ENCODE results near the gene MALAT1. TPM values are rescaled to one million over a fixed set of nuclear protein-coding genes. Genes with fewer than 3 reads are reported as not detected.
A peak's percentile ranks its signal among the peaks of the same experiment; 100 is the strongest.

MALAT1 gene
- total and polyA plus RNA-seq, 10 of the 15 experiments (the other 5 are each of a cell fraction or from before 2014, with no cell fraction given) = 448 to 8,160 (median 2,019) TPM

DNA sequence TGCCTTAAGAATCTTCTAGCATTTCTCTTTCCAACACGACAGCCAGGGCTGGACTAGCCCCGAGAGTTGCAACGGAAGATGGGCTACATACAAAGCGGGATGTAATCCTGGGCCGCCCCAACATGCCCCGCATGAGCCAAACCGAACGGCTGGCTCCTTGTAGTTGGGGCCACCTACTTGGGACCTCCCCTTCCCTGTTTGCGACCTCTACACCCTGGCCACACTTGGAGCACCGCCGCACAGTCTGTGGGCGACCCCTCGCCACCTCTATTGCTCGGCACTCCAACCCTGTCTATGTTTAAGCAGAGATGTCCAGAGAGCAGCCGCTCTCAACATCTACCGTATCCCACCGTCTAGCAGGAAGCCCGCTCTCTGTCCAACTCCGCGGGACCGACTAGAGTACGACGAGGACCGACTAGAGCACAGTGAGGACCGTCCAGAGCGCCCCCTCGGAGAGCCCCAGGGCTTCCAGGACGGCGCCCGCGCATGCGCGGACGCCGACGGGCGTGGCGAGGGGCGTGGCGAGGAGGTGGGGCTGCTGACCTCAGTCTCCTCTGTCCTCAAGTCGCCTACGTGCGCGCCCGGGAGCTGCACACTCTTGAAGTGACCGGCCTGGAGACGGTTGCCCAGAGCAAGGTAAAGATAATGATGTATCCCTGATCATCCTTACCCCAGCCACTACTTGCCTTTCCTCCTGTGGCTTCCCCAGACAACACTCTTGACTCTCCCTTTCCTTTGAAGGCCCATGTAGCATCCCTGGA lies 44.0 kb upstream of the MALAT1 start (continued):
- TF ChIP-seq SREBF1 (IDR thresholded peaks at IDR 0.05; ENCODE audit: low read length) (no peak), GABPA (IDR thresholded peaks at IDR 0.05; ENCODE audit: low read depth) (no peak), RFX5 (IDR thresholded peaks at IDR 0.05; ENCODE audit: low read depth, low read length) (no peak), TCF12 (IDR thresholded peaks at IDR 0.05; ENCODE audit: low read depth, low read length) (no peak), MXI1 (IDR thresholded peaks at IDR 0.05; ENCODE audit: low read depth, low read length) (peak; percentile 61), JUND (IDR thresholded peaks at IDR 0.05; ENCODE audit: low read depth, low read length) (no peak), STAT1 (conservative IDR thresholded peaks at IDR 0.05) (no peak), SMAD1 (IDR thresholded peaks at IDR 0.05; ENCODE audit: low read depth, partially characterized antibody) (peak; percentile 88), NFYB (IDR thresholded peaks at IDR 0.05; ENCODE audit: insufficient read depth, low read depth, low read length) (no peak), NR2F1 (conservative IDR thresholded peaks at IDR 0.05) (0 out of 2 replicates have a peak, but pooled peaks have one; percentile 12), WRNIP1 (IDR thresholded peaks at IDR 0.05; ENCODE audit: borderline replicate concordance, low read depth, low read length) (no peak), EP300 (IDR thresholded peaks at IDR 0.05; ENCODE audit: borderline replicate concordance in 1 of 2, control insufficient read depth in 1 of 2, low read depth in 2 of 2, low read length in 2 of 2) (0 out of 4 replicates have a peak, but pooled peaks of 1 of the 2 experiments have one; percentile 23), IRF4 (IDR thresholded peaks at IDR 0.05; ENCODE audit: low read depth, low read length) (no peak), SIX5 (IDR thresholded peaks at IDR 0.05; ENCODE audit: low read depth, low read length, severe bottlenecking) (no peak), NRF1 (conservative IDR thresholded peaks at IDR 0.05; ENCODE audit: low read depth, low read length) (peak; percentile 70)
- TF ChIP-seq, protein P1, sequence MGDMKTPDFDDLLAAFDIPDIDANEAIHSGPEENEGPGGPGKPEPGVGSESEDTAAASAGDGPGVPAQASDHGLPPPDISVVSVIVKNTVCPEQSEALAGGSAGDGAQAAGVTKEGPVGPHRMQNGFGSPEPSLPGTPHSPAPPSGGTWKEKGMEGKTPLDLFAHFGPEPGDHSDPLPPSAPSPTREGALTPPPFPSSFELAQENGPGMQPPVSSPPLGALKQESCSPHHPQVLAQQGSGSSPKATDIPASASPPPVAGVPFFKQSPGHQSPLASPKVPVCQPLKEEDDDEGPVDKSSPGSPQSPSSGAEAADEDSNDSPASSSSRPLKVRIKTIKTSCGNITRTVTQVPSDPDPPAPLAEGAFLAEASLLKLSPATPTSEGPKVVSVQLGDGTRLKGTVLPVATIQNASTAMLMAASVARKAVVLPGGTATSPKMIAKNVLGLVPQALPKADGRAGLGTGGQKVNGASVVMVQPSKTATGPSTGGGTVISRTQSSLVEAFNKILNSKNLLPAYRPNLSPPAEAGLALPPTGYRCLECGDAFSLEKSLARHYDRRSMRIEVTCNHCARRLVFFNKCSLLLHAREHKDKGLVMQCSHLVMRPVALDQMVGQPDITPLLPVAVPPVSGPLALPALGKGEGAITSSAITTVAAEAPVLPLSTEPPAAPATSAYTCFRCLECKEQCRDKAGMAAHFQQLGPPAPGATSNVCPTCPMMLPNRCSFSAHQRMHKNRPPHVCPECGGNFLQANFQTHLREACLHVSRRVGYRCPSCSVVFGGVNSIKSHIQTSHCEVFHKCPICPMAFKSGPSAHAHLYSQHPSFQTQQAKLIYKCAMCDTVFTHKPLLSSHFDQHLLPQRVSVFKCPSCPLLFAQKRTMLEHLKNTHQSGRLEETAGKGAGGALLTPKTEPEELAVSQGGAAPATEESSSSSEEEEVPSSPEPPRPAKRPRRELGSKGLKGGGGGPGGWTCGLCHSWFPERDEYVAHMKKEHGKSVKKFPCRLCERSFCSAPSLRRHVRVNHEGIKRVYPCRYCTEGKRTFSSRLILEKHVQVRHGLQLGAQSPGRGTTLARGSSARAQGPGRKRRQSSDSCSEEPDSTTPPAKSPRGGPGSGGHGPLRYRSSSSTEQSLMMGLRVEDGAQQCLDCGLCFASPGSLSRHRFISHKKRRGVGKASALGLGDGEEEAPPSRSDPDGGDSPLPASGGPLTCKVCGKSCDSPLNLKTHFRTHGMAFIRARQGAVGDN (IDR thresholded peaks at IDR 0.05) = peak; percentile 83
- TF ChIP-seq, protein P2, sequence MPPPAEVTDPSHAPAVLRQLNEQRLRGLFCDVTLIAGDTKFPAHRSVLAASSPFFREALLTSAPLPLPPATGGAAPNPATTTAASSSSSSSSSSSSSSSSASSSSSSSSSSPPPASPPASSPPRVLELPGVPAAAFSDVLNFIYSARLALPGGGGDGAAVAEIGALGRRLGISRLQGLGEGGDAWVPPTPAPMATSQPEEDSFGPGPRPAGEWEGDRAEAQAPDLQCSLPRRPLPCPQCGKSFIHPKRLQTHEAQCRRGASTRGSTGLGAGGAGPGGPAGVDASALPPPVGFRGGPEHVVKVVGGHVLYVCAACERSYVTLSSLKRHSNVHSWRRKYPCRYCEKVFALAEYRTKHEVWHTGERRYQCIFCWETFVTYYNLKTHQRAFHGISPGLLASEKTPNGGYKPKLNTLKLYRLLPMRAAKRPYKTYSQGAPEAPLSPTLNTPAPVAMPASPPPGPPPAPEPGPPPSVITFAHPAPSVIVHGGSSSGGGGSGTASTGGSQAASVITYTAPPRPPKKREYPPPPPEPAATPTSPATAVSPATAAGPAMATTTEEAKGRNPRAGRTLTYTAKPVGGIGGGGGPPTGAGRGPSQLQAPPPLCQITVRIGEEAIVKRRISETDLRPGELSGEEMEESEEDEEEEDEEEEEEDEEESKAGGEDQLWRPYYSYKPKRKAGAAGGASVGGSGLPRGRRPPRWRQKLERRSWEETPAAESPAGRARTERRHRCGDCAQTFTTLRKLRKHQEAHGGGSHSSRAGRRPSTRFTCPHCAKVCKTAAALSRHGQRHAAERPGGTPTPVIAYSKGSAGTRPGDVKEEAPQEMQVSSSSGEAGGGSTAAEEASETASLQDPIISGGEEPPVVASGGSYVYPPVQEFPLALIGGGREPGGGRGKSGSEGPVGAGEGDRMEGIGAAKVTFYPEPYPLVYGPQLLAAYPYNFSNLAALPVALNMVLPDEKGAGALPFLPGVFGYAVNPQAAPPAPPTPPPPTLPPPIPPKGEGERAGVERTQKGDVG (CRISPR knock-in tag; IDR thresholded peaks at IDR 0.05) = no peak
- TF ChIP-seq, protein P3, sequence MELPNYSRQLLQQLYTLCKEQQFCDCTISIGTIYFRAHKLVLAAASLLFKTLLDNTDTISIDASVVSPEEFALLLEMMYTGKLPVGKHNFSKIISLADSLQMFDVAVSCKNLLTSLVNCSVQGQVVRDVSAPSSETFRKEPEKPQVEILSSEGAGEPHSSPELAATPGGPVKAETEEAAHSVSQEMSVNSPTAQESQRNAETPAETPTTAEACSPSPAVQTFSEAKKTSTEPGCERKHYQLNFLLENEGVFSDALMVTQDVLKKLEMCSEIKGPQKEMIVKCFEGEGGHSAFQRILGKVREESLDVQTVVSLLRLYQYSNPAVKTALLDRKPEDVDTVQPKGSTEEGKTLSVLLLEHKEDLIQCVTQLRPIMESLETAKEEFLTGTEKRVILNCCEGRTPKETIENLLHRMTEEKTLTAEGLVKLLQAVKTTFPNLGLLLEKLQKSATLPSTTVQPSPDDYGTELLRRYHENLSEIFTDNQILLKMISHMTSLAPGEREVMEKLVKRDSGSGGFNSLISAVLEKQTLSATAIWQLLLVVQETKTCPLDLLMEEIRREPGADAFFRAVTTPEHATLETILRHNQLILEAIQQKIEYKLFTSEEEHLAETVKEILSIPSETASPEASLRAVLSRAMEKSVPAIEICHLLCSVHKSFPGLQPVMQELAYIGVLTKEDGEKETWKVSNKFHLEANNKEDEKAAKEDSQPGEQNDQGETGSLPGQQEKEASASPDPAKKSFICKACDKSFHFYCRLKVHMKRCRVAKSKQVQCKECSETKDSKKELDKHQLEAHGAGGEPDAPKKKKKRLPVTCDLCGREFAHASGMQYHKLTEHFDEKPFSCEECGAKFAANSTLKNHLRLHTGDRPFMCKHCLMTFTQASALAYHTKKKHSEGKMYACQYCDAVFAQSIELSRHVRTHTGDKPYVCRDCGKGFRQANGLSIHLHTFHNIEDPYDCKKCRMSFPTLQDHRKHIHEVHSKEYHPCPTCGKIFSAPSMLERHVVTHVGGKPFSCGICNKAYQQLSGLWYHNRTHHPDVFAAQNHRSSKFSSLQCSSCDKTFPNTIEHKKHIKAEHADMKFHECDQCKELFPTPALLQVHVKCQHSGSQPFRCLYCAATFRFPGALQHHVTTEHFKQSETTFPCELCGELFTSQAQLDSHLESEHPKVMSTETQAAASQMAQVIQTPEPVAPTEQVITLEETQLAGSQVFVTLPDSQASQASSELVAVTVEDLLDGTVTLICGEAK (IDR thresholded peaks at IDR 0.05; ENCODE audit: borderline replicate concordance) = peak; percentile 17; the same call in 1 of the 2 replicates

All from GM12878 (cell line).